Stimulated activated CD4-positive, alpha-beta T cell treated with anti-CD3 and anti-CD28 coated beads, Interleukin-4, amount 100 ng/mL, for 24 hours (primary cell): ENCODE measurements around the gene BFSP2.

Source experiments
- DNase-seq: peaks from one replicate; pipeline ENCODE4 v3.0.0-alpha.2; 2020

The BFSP2 gene, protein sequence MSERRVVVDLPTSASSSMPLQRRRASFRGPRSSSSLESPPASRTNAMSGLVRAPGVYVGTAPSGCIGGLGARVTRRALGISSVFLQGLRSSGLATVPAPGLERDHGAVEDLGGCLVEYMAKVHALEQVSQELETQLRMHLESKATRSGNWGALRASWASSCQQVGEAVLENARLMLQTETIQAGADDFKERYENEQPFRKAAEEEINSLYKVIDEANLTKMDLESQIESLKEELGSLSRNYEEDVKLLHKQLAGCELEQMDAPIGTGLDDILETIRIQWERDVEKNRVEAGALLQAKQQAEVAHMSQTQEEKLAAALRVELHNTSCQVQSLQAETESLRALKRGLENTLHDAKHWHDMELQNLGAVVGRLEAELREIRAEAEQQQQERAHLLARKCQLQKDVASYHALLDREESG

DNA sequence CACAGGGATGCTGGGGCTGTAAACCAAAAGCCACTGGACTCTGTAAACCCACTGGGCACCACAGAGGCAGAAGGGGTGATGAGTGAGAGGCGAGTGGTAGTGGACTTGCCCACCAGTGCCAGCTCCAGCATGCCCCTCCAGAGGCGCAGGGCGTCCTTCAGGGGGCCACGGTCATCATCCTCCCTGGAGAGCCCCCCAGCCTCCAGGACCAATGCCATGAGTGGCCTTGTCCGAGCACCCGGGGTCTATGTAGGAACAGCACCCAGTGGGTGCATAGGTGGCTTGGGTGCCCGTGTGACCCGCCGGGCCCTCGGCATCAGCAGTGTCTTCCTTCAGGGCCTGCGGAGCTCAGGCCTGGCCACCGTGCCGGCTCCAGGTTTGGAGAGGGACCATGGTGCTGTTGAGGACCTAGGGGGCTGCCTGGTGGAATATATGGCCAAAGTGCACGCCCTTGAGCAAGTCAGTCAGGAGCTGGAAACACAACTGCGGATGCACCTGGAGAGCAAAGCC lies at the start of gene BFSP2:
Gene BFSP2 (plus strand): TSS at position 51 of the 510 bp plus-strand sequence. CDS start 28 bp downstream, at position 79.
- no peak for DNase-seq

DNA sequence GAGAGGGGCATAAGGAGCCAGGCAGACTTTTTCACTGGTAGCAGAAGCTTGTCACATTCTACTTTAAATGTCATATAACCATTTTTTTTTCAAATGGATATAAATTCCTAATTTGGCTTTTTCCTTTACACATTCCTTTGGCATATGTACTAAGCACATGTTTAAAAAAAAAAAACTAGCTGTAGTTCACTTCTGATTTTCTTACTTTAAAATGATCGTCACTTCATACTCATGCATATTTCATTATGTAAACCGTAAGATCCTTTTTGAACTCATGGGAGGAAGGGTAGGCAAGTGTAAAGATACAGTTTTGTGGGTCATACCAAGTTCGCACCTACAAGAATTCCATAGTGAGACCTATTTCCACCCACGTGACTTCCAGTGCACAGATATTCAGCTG lies 45.1 kb upstream of the BFSP2 start:
- no peak for DNase-seq

DNA sequence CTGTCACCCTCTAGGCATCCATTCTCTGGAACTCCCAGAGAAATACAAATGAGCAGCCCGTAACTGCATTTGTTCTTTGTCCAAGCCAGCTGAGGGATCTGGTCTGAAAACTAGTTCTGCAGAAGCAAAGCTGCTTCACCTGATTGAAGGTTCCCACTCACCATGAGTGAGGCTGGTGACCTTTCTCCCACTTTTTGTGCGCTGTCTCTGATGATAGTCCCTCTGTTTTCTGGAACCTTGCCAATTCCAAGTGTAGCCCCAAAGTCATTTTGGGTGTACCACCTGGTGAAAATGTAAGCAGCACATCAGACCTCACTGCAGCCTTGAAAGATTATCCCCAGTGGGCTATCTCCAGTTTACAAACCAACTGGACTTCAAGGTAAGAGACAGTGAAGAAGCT lies 39.4 kb upstream of the BFSP2 start:
- DNase-seq = no peak

DNA sequence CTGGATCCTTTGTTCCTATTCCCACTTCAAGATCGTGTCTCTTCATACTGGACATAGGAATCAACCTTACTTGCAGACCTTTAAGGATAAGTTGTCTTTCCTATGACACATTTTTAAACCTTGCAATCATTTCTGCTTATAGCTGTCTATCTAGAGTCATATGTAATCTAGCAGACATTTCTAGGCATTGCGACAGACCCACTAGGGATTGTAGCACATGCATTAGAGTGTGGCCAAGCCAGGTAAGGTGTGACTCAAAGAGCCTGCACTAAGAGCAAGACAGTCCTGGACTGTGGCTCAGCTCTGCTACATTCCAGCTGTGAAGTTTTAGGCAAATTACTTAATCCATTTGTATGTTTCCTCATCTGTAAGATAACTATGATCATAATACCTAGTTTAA lies 38.8 kb upstream of the BFSP2 start:
- no peak for DNase-seq

DNA sequence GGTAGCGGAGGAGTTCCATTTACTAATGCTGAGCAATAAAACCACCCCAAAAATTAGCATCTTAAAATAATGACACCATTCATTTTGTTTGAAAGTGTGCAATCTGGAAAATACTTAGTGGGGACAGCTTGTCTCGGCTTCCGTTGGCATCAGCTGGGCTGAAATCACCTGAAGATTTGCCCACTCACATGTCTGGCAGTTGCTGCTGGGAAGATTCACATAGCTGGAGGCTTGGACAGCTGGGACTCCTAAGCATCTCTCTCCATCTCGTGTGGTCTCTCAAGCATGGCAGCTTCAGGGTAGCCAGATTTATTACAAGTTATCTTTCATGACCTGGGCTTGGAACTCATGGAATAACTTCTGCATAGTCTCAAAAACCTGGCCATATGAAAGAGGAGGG lies 38.4 kb upstream of the BFSP2 start:
- DNase-seq = no peak

DNA sequence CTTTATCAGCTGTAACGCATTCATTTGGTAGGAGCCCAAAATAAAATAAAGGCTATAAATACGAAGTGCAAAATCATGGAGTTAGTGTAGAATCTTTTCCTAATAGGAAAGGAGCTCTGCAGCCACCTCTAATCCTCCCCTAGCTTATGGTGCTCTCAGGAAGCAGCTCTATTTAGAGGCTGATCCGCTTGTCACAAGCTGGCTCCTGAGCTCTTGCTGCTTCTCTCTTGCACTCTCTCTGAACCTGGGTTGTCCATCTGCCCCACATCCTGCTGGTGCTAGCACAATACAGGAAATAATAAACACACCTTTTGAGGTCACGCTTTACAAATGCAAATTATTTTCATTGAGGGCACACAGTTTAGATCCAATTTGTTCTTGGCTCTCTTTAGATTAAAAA lies 37.3 kb upstream of the BFSP2 start:
- no peak for DNase-seq

DNA sequence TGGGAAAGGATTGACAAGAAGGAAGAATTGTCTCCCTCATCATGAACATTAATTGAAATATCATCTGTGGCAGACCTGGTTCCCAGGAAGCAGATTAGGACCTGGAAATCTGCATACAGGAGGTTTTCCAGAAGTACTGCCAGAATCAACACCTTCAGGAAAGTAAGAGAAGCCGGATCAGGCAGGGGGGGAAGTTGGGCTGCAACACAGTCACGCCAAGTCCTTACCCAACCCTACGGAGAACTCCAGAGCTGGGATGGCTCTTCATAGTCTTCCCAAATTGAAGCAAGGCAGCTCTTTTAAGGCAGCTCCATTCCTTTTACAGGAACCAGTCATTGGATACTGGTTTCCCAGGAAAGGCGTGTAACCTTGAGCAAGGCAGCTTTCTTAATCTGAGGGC lies 35.2 kb upstream of the BFSP2 start:
- no peak for DNase-seq

DNA sequence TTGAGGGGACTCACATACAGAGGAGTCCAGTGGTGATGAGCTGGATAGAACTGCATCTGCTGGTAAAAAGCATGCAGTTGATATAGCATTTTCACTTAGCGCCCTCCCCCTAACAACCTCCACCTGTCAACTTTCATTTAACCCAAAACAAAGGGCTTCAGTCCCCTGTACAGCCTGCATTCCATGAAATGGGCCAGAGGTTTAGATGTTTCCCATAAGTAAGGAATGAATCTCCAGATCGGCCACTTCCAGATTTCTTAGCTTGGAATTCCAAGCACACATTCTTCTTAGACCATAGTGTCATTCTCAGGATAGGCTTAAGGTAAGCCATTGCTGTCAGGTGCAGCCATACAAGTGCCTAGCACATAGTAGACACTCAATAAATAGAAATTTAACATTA lies 32.9 kb upstream of the BFSP2 start:
- no peak for DNase-seq

DNA sequence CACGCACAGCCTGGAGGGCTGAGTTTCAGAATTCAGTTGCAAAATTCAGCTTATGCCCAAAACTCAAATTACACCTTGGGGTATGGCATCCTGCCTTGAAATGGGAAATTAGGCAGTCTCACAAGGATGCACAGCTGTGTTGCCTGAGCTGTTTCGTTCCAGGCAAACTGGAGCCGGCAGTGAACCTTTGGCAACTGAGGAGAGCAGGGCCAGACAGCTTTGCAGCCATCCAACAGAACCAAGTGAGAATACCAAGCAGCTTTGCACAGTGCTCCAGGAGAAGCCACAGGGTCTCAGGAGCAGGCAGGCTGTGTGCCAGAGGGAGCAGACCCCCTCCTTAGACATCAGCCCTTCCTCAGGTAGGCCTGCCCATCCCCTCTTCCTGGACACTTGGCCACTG lies 32.5 kb upstream of the BFSP2 start:
- no peak for DNase-seq

DNA sequence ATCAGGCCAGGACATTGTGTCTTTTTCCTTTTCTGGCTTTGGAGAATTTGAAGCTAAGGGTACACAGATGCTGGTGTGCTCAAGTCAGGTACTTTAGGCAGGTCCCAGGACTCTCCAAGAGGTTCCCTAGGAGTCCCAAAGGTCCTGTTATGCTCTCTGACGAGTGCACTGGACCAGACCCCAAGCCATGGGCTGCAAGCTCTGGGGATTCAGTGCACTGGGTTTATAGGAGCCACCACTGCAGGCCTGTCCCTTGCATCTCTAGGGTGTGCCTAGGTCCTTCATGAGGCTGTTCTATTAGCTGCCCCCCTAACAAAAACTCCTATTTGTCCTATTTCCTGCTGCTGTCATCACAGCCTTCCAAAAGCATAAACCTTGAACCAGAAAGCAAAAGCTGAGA lies 31.9 kb upstream of the BFSP2 start:
- no peak for DNase-seq

DNA sequence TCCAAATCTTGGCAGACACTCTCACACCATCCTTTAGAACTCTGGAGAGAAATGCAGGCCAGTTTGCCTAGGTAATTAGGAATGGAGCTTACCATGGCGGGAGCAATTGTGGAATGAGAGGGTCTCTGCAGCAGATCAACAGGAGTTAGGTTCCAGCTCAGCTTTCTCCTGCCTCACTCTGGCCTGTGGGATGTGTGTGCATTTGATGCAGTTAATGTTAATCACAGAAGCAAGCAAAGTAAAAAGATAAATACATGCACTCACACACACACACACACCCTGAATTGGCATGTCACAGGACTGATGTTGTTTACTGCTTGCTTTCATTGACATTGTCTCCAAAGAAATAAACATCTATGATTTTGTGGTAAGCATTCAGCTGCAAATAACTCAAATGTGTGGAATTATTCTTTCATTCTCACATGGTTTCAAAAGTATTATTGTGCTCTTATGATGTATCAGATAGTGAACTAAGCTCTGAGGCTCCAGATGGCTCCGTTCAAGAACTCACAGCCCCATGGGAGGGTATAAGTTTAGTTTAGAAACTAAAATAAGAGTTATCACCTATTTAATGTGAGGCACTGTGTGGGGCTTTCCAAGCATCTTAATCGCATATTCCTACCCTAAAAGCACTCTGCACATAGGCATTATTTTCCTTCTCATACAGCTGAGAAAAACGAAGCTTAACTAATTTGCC lies 31.3 kb upstream of the BFSP2 start:
- no peak for DNase-seq

DNA sequence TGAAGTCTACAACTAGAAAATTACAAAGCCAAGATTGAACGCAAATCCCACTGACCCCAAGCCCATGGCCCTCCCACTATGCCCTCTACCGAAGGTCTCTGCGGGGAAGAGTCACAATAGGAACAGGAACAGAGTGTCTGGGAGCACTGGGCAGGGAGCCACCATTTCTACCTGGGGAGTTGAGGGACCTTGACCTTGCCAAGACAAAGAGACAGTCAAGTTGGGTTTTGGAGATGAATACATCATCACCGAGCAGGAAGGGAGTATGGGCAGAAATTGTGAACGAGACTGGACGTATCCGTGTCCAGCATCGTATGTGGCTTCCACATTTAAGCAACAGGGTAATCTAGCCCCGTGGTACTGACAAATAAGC lies 30.8 kb upstream of the BFSP2 start:
- DNase-seq = no peak

DNA sequence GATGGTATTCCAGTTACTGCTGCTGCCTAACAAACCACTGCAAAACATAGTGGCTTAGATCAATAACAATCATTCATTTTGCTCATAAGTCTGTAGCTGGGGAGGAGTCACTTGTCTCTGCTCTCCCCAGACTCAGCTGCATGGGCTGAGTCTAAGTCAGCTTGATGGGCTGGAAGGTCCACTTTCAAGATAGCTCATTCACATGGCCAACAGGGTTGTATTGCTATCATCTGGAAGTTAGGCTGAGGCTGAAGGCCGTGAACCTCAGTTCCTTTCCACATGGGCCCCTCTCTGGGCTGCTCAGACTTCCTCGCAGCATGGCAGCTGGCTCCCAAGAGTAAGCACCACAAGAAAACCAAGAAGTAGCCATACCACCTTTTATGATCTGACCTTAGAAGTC lies 28.7 kb upstream of the BFSP2 start:
- DNase-seq = no peak

DNA sequence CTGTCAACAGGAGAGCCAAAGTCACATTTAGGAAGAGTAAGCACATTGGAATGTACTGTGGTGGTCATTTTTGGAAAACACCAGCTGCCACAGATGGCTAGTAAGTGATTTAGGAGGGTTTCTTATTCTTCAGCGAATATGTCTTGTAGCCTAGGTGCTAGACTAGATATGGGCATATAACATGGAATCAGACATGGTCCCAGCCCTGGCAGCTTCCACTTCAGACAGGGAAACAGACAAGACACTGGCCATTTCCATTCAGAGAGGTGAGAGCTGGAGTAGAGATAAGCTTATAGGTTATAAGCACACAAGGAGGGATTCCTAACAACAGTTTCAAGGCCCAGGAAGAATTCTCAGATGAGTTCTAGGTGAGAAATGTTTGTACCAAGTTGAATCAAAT lies 28.2 kb upstream of the BFSP2 start:
- no peak for DNase-seq

DNA sequence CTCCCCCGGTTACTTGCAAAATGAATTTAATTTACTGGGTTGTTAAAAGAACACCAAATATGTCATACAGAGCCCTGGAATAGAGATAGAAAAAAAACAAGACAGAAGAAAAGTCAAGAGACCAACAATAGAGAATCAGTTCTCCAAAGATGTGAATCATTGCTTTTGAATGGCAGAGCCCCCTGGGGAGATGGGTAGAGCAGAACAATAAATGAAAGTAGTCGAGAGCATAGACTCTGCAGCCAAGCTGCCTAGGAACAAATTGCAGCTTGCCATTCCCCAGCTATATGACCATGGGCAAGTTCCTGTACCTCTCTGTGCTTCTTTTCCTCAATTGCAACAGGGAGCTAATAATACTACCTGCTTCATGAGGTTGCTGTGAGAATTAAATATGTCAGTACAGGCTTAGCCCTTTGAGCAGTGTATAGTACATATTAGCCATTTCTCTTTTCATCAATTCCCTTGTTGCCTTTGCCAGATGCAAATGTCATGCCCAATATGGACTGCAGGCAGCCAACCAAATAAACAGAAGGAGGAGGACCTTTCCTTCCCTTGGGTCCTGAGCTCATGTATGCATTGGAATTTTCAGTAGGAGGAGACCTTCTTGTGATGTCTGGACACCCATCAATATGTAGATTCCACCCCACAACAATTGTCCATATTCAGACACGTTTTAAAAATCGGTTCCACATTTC lies 25.0 kb upstream of the BFSP2 start:
- no peak for DNase-seq

DNA sequence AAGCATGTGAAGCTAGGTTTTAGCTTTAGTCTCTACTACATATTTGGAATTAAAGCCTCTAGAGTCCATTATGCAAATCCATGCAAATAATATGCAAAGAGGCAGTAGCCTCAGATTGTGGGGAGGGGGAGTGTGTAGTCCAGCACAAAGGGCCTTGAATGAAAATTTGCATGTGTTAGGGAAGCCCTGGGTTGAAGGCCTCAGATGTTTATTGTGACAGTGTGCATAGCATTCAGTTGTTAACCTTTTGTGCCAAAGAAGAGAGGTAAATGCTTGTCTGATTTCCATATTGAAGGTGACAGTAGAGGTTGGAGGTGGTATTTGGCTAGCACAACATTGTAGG lies 24.5 kb upstream of the BFSP2 start:
- DNase-seq = no peak

DNA sequence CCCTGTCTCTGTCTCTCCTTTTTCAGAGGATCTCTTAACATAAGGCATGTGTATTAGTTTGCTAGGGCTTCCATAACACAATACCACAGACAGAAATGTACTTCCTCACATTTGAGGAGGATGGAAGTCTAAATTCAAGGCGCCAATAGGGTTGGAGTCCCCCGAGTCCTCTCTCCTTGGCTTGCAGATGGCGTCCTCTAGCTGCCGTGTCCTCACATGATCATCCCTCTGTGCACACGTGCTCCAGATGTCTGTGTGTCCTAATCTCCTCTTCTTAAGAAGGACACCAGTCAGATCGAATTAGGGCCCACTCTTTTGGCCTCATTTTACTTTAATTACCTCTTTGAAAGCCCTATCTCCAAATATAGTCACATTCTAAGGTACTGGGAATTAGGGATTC lies 23.0 kb upstream of the BFSP2 start:
- no peak for DNase-seq

DNA sequence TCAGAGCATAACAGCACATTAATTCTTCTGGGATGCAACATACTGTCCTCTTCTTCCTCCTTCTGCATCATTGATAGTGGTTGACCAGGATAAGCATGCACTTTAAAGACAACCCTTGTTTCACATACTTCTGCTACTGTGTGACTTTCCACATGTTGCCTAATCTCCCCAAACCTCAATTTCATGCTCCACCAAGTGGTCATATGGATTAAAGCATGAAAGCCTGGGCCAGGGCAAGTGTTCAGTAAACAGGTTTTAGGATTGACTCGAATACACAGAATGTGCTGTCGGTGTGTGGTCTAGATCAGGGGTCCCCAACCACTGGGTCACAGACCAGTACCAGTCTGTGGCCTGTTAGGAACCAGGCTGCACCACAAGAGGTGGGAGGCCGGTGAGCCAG lies 22.5 kb upstream of the BFSP2 start:
- no peak for DNase-seq

DNA sequence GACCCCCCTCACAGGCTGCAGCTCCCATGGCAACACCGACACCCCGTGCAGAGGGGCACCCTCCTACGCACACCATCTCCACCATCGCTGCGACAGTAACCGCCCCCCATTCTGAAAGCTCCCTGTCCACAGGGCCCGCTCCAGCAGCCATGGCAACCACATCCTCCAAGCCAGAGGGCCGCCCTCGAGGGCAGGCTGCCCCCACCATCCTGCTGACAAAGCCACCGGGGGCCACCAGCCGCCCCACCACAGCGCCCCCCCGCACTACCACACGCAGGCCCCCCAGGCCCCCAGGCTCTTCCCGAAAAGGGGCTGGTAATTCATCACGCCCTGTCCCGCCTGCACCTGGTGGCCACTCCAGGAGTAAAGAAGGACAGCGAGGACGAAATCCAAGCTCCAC lies 19.9 kb upstream of the BFSP2 start:
- DNase-seq = no peak

DNA sequence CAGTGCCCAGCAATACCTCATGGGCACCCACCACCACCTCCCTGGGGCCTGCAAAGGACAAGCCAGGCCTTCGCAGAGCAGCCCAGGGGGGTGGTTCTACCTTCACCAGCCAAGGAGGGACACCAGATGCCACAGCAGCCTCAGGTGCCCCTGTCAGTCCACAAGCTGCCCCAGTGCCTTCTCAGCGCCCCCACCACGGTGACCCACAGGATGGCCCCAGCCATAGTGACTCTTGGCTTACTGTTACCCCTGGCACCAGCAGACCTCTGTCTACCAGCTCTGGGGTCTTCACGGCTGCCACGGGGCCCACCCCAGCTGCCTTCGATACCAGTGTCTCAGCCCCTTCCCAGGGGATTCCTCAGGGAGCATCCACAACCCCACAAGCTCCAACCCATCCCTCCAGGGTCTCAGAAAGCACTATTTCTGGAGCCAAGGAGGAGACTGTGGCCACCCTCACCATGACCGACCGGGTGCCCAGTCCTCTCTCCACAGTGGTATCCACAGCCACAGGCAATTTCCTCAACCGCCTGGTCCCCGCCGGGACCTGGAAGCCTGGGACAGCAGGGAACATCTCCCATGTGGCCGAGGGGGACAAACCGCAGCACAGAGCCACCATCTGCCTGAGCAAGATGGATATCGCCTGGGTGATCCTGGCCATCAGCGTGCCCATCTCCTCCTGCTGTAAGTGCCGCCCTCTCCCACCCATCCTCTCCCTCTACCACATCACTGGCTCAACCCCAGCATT lies 19.2 kb upstream of the BFSP2 start:
- DNase-seq = no peak

DNA sequence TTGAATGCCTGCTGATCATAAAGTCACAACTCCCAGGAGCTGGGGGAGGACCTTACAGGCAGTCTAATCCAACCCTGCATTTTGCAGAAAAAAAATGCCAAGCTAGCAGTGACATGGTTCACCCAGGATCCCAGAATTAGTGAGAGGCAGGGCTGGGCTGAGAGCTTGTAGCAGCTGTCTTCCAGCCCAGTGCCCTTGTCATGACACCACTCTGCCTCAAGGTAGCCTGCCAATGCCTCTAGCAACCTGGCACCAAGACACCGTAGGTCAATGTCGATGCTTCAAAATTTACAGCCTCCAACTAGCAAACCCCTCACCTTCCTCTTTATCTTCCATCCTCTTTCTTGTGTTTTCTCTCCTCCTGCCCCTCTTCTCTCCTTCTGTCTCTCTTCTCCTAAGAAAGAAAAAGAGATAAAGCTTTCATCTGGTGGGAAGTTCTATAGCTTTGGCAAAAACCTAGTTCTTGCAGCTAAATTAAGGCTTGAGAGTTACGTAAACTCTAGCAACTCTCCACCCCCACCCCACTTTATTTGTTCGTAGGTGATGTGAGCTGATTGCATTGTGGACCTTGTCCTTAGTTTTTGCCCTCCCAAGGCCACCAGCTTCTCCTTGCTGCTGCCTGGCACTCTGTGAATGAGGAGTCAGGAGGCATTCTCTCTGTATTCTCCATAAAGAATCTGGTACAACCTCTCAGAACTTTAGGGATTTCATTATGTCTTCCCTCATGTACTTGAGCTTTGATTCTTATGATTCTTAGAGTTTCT lies 18.3 kb upstream of the BFSP2 start:
- DNase-seq = no peak

DNA sequence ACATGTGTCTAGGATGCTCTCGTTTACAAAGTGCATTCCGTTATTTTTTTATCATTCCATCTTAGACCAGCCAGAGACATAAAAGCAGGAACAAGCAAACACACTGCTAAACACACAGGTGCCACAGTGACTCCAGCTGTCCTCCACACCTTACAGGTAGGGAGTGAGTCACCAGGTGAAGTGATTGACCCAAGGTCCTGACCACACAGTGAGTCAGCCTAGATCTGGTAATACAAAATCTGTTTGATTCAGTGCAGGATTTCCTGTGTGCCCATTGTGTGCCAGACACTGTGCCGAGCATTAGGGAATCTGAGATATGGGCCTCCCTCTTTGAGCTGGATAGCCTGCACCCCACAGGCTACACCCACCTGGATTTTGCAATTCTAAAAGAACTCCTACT lies 16.7 kb upstream of the BFSP2 start:
- DNase-seq = no peak

DNA sequence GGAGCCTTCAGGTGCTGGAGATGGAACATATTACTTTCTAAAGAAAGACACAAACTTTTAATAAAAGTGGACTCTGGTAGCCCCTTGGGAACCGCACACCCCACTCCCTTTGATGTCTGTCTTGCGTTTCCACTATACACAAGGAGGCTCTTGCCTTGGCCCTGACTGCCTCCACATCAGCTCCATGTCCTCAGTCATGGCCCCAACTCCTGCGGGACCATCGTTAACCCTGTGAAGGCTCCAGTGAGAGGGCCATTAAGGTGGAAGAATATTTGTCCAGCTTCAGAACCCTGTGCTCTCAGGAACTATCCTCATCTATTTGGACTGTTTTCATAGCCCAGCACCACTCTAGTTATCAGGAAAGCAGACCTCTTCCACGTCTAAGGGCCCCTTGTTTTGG lies 16.1 kb upstream of the BFSP2 start:
- no peak for DNase-seq
